HG02852 (cell line): Measurements from ENCODE around the gene FOXD4L3.
"Not testable (repeated sequence)": the region's sequence is repeated elsewhere in the genome, so short reads cannot be mapped to it uniquely, and the experiment has no call there.

ENCODE experiments used
- ATAC-seq: cut with Tn5 transposase; IDR thresholded peaks from one replicate; pipeline ENCODE4 v1.9.1; 2021; ENCODE audit warnings: mild to moderate bottlenecking, moderate library complexity; ENCODE audit not compliant: unreplicated experiment

Gene FOXD4L3

DNA sequence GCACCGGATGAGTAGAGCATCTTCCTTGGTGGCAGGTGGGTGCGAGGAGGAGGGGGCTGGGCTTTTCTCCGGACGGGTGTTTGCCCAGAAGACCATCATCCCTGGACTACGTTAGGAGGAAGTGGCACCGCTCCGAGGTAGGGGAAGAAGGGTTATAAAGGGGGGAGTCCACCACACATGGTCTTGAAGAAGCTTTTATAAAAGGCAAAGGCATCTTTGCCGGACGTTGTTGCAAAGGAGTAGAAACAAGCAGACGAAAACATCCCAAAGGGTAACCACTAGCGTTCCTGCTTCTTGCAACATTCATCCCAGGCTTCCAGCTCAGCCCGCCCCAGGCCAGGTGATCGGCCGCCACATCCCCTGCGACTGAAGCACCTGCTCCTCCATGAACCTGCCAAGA, at the start of gene FOXD4L3:
Gene FOXD4L3, plus strand, starts transcription at position 301 of the 400 bp plus-strand sequence. Its CDS starts 85 bp downstream, at position 386.
- ATAC-seq = not testable (repeated sequence)

DNA sequence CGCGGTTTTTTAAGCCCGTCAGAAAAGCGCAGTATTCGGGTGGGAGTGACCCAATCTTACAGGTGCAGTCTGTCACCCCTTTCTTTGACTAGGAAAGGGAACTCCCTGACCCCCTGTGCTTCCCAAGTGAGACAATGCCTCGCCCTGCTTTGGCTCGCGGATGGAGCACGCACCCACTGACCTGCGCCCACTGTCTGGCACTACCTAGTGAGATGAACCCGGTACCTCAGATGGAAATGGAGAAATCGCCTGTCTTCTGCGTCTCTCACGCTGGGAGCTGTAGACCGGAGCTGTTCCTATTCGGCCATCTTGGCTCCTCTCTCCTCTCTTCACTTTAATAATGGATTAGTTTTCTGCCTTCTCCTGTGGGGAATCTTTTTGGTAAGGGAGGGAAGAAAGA, 21.6 kb upstream of the FOXD4L3 start:
- not testable (repeated sequence) for ATAC-seq

DNA sequence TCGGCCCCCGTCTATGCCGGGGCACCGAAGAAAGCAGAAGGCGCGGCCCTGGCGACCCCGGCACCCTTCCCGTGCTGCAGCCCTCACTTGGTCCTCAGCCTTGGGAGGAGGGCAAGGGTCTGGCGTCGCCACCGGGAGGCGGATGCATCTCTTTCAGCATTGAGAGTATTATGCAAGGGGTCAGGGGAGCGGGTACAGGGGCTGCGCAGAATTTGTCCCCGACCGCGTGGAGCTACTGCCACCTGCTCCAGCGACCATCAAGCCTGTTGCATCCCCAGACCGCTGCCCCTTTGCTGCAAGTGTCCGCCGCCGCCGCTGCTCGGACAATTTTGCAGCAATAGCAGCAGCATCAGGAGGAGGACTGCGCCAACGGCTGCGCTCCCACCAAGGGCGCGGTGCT, 1.1 kb downstream of the FOXD4L3 start:
- ATAC-seq = not testable (repeated sequence)

DNA sequence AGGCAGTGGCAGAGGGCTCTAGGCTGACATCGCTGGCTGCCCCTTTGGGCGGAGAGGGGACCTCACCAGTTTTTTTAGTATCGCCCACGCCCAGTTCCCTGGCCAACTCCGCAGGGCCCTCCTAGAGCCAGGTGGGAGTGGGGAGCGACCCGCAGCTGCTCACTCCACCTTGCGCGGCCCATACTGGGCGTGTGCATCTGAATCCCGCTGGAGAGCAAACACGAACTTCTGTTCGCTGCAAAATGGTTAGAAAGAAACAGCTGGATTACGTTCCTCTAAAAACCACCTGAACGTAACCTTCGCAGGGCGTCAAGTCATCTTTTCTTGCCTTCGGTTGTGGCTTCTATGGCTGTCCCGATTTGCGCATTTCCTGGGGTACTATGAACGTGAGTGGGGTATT, 1.5 kb downstream of the FOXD4L3 start:
- ATAC-seq = not testable (repeated sequence)

DNA sequence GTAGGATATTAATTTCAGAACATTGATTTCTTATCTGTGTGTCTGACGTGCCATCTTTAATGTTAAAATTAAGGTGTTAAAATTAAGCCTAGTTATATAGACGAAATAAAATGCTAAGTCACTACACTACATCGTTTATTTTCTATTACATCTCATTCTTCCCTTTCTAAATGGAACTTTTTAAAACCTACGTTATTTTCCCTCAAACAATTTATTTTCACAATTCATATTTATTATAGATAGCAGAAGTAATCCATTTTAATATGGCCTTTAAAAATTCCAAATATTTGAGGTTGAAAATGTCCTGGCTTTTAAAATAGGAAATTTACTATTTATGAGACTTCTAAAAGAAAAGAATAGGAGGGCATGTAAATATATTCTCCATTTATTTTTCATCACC, 2.1 kb downstream of the FOXD4L3 start:
- ATAC-seq = not testable (repeated sequence)

DNA sequence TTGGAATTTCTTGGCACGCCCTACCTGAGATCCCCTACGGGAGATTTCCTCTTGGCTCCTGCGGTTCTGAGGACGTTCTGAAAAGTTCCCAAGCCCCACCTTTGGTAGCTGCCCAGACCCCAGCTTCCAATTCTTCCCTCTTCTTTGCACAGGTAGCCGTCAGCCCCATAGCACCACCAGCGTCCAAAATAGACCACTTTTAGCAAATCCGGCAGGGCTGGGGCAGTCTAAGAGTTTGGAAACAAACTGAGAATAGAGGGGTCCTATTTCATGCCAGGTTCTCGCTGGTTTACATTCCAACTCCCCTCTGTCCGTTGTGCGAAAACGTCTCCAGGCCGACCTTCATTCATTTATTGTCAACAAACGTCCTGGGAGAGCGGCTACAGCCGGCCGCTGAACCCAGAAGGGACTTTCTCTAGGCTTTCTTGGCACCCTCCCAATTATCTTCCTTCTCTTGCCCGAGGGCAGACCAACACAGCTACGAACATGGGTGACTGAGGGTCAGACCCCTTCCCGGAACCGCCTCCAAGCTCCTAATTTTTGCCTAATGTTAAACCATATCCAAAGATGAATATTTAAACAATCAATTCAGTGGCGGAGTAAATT, 3.1 kb downstream of the FOXD4L3 start:
- ATAC-seq = not testable (repeated sequence)

DNA sequence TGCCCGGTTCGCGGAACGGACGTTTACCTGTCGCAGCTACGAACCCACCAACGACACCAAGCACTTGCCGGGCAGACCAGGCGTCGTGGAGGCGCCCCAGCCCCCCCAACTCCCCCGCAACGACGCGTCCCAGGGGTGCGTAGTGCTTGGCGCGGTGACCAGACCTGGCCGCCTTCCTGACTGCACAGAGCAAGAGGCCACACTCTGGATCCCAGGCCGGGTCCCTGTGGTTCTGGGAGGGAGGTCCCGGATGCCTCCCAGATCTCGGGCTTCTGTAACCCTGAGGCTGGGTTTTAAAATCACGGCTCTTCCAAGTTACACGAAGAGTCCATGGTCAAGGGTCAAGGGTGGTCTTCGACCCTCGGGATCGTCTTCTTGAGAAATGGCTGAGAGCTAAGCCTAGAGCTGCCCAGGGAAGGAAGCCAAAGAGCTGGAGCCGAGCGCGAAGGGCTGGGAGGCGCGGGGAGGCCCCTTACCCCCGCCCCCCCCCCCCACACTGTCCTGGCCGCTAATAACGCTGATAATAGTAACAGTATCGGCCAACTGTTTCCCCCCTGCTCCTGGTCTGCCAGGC, 3.8 kb downstream of the FOXD4L3 start:
- not testable (repeated sequence) for ATAC-seq

DNA sequence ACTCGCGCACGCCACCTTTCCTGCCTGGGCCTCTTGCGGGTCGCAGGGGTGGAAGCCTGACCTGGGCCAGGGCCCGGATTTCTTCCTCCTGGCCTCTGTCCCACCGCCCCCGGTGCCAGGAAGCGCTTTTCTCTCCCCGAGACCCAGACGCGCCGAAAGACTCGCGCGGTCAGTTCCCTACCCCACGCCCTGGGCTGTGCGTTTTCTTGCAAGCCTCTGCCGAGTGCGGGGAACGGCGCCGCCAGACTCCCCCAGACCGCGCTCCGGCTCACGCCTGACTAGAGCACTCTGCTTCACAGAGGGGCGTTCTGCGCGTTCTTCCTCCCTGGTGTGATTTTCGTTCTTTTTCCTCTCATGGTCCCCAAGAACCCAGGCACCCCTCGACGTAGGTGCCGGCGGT, 4.5 kb downstream of the FOXD4L3 start:
- ATAC-seq = not testable (repeated sequence)

DNA sequence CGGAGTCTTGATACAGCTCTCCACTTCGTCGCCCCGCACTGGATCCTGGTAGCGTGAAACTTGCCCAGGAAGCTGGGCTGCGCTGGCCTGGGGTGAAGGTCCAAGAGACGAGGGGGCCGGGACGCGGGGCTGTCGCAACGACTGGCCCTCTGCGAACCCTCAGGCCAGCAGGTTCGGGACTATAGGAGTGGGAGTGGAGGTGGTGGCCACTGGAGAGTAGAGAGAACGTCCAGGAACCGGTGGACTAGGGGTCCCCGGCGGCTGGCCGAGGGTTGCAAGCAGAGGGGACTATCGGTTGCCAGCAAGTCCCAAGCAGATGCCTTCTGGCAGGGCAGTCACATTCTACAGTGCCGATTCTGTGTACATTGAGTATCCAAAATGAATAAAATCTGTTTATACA, 5.0 kb downstream of the FOXD4L3 start:
- ATAC-seq = not testable (repeated sequence)

DNA sequence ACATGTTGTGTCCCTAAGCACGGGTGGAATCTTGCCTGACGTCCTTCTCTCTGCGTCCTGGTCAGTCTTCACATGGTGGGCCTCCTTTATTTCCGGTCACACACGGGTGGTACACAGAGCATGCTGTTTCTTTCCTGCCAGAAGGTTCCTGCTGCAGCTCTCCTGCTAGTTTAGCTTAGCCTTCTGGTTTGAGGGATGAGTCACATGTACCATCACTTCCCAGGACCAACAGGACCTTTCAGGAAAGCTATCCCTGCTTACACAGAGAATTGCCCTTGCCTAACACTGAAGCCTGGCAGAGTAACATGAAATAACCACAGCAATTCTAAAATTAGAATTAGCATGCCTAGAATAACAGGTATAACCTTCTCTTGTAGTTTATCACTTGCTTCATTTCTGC, 8.5 kb downstream of the FOXD4L3 start:
- not testable (repeated sequence) for ATAC-seq

DNA sequence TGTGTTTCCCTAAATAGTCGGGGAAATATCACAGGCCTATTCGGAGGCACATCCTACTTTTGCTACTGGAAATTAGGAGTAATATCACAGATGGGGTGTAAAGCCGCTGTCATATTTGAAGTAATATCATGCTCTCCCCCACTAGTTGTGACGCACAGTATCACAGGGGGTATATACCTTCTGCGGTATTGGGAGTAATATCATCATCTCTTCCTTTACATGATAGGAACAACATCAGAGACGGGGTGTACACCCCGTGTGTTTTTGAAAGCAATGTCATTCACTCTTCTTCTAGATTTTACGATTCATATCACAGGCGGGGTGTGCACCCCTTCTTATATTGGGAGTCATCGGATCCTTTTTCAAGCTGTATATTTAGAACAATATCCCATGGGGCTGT, 15.5 kb downstream of the FOXD4L3 start:
- not testable (repeated sequence) for ATAC-seq

DNA sequence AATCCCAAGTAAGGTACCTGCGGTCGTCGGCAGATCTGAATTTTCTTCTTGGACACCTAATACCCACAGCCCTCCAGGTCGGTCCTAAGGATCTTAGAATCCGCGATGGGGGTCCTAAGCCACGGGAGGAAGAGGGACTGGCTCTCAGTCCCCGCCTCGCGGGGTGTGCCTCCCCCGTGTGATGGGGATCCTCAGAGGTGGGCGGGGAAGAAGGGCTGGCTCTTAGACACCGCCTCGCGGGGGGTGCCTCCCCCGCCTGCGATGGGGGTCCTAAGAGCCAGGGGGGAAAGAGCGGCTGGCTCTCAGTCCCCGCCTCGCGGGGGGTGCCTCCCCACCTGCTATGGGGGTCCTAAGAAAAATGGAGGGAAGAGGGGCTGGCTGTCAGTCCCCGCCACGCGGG, 21.1 kb downstream of the FOXD4L3 start:
- ATAC-seq = not testable (repeated sequence)

DNA sequence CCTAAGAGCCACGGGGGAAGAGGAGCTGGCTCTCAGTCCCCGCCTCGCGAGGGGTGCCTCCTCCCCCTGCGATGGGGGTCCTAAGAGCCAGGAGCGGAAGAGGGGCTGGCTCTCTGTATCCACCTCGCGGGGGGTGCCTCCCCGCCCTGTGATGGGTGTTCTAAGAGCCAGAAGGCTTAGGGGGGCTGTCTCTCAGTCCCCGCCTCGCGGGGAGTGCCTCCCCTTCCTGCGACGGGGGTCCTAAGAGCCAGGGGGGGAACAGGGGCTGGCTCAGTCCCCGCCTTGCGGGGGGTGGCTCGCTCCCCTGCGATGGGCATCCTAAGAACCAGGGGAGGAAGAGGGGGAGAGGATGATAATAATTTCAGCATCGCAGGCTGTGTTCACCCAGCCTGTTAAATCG, 21.9 kb downstream of the FOXD4L3 start:
- ATAC-seq = not testable (repeated sequence)

DNA sequence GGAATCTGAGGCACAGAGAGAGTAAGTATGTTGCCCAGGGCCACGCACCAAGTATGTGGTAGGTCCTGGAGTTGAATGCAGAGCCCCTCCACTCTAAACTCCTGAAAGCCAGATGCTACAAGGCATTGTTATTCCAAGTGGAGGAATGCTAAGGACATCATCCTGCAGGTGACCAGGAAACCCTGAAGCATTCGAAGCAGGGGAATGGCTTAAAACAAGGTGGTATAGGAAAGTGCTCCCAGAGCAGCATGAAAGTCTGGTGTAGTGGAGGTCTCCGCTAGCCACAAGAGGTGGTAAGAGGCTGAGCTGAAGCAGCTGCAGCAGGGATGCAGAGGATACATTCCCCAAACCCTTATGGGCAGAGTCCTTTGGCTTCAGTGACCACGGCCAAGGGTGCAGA, 26.4 kb downstream of the FOXD4L3 start:
- not testable (repeated sequence) for ATAC-seq

DNA sequence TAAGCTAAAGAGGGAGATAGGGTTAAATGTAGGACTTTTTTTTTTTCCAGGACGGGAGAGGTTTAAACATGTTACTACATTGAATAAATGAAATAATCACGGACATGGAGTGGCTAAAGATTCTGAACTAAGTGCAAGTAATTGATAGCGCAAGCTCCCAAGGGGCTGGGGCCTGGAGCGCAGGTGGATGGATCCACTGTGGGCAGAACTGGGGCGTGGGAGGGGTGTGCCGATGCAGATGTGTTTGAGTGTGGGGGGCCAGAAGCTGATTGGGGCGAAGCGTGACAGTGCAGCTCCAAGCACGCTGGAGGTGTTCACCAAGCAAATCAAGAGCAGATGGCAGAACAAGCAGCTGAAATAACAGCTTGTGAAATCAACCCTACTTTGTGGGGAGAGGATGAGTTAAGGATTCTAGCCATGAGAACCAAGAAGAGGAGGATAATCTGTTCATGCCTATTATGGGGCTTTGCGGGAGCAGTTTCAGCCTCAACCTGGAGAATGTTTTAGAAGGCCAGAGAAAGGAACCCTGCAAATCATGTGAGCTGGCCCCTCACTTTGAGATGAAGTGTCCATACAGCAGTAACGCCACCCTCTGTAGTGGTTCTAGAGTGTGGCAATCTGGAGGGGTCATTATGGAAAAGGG, 28.0 kb downstream of the FOXD4L3 start:
- not testable (repeated sequence) for ATAC-seq

DNA sequence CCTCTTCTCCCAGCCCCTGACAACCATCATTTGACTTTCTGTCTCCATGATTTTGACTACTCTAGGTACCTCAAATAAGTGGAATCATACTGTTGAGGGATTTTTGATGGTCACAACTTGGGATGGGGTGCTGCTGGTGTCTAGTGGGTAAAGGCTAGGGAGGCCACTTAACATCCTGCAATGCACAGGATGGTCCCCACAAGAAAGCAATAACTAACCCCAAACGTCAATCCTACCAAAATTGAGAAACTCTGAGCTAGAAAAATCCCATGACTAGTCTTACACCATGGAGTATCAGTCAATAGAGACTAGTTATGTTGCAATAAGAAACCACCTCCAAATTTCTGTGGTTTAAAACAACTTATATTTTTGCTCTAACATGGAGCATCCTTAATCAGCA, 29.5 kb downstream of the FOXD4L3 start:
- not testable (repeated sequence) for ATAC-seq

DNA sequence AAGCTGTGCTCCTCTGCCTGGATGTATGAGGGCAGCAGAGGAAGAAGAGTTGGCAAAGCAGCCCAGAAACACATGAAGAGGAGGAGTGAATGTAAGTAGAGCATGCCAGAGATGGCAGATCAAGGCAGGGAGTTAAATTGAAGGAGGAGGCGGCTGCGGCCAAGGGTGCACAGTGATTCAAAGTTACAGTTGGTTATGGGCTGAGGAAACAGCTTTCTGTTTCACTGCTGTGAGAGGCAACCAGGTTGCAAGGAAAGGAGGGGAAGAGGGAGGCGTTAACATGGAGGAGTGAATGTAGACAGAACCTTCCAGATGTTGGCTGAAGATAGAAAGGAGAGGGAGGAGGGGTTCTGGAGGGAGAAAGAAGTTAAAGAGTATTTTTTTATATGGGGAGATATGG, 33.3 kb downstream of the FOXD4L3 start:
- ATAC-seq = not testable (repeated sequence)

DNA sequence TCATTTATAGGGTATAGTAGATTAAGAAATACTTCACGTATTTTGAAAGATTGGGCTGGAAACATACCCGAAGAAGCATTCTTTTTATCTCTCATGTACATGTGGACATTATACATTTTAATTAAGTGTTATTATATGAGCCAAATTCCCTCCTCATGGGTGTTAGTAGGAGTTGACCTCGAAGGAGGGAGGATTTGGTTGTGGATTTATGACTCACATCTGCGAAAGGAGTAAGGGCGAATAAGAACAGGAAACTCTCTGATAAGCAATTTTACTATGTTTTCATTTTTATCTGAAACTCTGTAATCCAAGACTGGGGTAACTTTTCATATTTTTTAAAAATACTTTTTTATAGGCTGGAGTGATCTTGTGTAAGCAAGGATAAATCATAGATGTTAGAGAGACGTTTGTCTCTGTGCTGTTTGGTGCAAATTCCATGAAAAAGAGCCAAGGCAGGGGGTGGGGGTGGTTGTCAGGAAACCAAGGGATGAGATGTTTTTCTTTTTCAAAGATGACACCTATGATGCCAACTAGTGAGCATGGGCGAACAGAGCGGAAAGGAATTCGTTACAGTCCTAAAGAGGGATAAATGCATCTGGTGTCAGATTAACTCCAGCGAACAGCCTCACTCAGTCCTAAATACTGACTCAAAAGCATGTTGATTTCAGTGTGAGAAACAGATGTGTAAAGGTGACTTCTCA, 34.1 kb downstream of the FOXD4L3 start:
- not testable (repeated sequence) for ATAC-seq

DNA sequence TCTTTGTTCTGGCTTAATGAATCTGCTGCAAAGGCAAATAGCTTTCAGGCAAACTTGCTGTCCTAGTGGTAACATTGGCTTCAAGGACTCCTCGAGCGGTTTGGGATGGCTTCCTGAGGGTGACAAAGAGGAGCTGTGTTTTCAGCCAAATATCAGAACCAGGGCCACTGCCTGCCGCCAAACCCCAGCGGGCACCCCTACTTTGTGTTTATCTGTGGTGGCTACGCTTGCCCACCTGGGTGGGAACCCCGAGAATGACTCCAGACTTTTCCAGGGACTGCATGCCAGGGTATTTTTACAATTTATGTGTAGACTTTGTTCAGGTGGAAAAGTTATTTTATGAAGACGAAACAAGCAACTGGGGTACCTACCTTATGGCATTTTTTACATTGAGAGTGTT, 35.3 kb downstream of the FOXD4L3 start:
- ATAC-seq = not testable (repeated sequence)

DNA sequence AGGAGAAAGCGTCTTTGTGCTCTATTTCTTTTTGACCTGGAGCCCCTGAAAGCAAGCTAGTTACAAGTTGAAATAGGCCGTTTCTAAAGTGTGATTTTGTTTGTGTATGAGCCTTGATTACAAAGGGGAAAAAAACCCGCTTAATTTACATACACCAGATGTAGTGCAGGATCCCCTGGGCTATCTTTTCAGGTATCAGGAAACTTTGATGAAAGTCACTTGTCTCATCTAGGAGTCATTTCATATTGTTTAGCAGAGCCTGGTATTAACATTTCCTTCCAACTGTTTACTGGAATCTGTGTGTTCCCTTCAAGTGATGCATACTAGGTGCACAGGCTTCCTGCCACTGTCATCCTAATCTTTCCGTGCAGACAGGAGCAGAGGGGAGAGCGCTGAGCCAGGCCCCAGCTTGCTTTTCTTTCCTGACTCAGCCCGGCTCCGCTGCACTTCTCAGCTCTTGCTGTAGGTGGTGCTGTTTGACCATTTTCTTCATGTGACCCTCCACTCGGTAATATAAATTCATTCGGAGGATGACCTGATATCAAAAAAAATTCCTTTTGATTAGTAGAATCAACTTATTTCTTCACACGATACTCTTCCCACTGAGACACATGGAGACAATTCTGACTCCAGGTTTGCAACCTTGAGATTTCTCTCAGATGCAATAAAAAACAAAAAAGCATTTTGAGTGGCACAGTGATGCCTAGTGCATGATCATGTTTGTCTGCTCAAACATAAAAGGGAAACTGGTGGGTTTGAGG, 39.8 kb downstream of the FOXD4L3 start:
- ATAC-seq = peak; percentile 89

DNA sequence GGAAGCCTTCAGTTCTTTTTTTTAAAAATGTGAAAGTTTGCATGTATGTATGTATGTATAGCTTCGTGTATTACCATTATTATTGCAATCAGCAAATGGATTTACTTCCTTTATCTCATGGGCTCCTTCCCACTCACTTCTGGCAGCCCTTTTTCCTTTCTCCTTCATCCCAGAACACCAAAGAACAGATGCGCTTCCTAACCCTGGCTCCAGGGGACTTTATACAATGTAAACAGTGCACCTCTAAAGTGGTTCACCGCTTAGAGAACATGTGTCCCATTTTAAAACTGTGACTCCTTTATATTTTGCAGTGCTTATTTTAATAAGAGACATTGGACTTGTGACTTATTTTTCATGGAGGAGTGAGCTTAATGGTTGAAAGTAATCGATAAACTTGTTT, 40.6 kb downstream of the FOXD4L3 start:
- ATAC-seq = not testable (repeated sequence)
